Lower leg skin (tissue), 3 donors: ENCODE measurements around the gene SIGLEC1.

Experiments
- POLR2A ChIP-seq, 2 donors: fragments of 450-650 bp; IDR thresholded peaks; one replicate each; pipeline ENCODE4 v1.6.1; 2016 to 2017; ENCODE audit warnings: antibody characterized with exemption in 2 of 2, mild to moderate bottlenecking in 1 of 2, moderate library complexity in 1 of 2
- TF ChIP-seq, protein P1 (sequence below), 3 donors: fragments of 450-650 bp; IDR thresholded peaks; one replicate each; pipeline ENCODE4 v1.5.1; 2016; ENCODE audit warnings: antibody characterized with exemption in 3 of 3, mild to moderate bottlenecking in 3 of 3, moderate library complexity in 2 of 3

- TF ChIP-seq, protein P1, sequence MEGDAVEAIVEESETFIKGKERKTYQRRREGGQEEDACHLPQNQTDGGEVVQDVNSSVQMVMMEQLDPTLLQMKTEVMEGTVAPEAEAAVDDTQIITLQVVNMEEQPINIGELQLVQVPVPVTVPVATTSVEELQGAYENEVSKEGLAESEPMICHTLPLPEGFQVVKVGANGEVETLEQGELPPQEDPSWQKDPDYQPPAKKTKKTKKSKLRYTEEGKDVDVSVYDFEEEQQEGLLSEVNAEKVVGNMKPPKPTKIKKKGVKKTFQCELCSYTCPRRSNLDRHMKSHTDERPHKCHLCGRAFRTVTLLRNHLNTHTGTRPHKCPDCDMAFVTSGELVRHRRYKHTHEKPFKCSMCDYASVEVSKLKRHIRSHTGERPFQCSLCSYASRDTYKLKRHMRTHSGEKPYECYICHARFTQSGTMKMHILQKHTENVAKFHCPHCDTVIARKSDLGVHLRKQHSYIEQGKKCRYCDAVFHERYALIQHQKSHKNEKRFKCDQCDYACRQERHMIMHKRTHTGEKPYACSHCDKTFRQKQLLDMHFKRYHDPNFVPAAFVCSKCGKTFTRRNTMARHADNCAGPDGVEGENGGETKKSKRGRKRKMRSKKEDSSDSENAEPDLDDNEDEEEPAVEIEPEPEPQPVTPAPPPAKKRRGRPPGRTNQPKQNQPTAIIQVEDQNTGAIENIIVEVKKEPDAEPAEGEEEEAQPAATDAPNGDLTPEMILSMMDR (IDR thresholded peaks at IDR 0.05): no peak
- no peak for TF ChIP-seq POLR2A (IDR thresholded peaks at IDR 0.05)
Measured at GRCh38 chr20:3727401-3728021, 15.1 kb upstream of the SIGLEC1 start.
